RWPE2 (cell line): ENCODE measurements around the gene SHROOM2.

Experiments used
- ATAC-seq: fragments of 200-7000 bp; cut with Tn5 transposase; 3 replicates; pipeline ENCODE4 v1.9.1; 2021; ENCODE audit warnings: low read depth
- DNase-seq: peaks from one replicate; pipeline ENCODE4 v3.0.0-alpha.2; 2020; ENCODE audit warnings: low spot score
- H3K27ac ChIP-seq: fragments of 450-650 bp; 2 replicates; pipeline ENCODE4 v1.5.1; 2017; ENCODE audit warnings: mild to moderate bottlenecking; ENCODE audit not compliant: poor library complexity, severe bottlenecking
- H3K27me3 ChIP-seq: fragments of 250-450 bp; sonication (Bioruptor Pico); 2 replicates; pipeline ENCODE4 v1.5.1; 2021; ENCODE audit warnings: mild to moderate bottlenecking, moderate library complexity; ENCODE audit not compliant: insufficient read depth, poor library complexity, severe bottlenecking
- H3K36me3 ChIP-seq: fragments of 250-450 bp; sonication (Bioruptor Pico); 2 replicates; pipeline ENCODE4 v1.5.1; 2020; ENCODE audit warnings: low read depth, mild to moderate bottlenecking, moderate library complexity
- H3K4me1 ChIP-seq: fragments of 250-450 bp; sonication (Bioruptor Pico); 2 replicates; pipeline ENCODE4 v1.5.1; 2021; ENCODE audit warnings: mild to moderate bottlenecking, moderate library complexity; ENCODE audit not compliant: insufficient read depth, poor library complexity, severe bottlenecking
- H3K4me3 ChIP-seq: fragments of 250-450 bp; sonication (Bioruptor Pico); 2 replicates; pipeline ENCODE4 v1.5.1; 2021; ENCODE audit warnings: mild to moderate bottlenecking, moderate library complexity; ENCODE audit not compliant: severe bottlenecking
- H3K9me3 ChIP-seq: fragments of 250-450 bp; sonication (Bioruptor Pico); 2 replicates; pipeline ENCODE4 v1.5.1; 2021; ENCODE audit warnings: mild to moderate bottlenecking, moderate library complexity; ENCODE audit not compliant: severe bottlenecking
- TF ChIP-seq, protein P1 (sequence below): fragments of 450-650 bp; IDR thresholded peaks from one replicate; pipeline ENCODE4 v1.5.1; 2017; ENCODE audit warnings: mild to moderate bottlenecking, moderate library complexity; ENCODE audit not compliant: poor library complexity, severe bottlenecking

The SHROOM2 gene

DNA sequence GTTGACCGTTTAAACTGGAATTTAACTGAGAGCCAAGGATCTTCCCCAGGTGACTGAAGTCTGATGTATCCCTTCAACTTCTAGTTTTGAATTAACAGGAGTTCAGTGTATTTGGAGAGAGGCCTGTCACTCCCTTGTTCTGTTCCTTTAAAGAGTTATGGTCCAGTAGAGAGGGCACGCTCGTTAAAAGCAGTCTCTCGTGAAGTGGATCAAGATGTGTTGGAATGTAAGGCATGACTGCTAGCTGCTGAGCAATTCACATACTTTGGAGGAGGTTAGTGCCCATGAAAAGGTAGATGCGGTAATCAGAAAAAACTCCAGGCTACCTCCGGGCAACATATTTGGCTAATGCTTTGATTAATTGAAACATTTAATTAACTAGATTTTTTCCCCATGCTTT is 65.7 kb downstream of the SHROOM2 start:
- no peak overlapping the region for H3K4me3 ChIP-seq
- TF ChIP-seq, protein P1, sequence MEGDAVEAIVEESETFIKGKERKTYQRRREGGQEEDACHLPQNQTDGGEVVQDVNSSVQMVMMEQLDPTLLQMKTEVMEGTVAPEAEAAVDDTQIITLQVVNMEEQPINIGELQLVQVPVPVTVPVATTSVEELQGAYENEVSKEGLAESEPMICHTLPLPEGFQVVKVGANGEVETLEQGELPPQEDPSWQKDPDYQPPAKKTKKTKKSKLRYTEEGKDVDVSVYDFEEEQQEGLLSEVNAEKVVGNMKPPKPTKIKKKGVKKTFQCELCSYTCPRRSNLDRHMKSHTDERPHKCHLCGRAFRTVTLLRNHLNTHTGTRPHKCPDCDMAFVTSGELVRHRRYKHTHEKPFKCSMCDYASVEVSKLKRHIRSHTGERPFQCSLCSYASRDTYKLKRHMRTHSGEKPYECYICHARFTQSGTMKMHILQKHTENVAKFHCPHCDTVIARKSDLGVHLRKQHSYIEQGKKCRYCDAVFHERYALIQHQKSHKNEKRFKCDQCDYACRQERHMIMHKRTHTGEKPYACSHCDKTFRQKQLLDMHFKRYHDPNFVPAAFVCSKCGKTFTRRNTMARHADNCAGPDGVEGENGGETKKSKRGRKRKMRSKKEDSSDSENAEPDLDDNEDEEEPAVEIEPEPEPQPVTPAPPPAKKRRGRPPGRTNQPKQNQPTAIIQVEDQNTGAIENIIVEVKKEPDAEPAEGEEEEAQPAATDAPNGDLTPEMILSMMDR, result no peak
- H3K9me3 ChIP-seq, result no peaks in the 10 kb centered on the region
- no peak overlapping the region for H3K27ac ChIP-seq
- H3K36me3 ChIP-seq, result no peaks in the 10 kb centered on the region
- H3K4me1 ChIP-seq, result peaks cover 2% of the 10 kb centered on the region
- ATAC-seq, result no peak
- DNase-seq, result no peak
- no peaks in the 10 kb centered on the region for H3K27me3 ChIP-seq

DNA sequence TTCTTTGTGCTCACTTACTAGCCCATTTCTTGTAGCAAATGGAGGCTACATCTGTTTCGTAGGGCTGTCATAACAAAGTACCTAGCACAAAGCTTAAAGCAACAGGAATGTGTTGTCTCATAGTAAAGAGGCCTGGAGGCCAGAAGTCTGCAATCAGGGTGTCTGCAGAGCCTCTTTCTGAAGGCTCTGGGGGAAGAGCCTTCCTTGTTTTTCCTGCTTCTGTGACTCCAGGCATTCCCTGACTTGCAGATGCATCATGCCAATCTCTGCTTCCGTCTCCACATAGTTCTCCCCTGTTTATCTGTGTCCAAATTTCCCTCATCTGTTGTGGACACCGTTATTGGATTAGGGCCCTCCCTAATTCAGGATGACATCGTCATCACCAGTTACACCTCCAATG is 67.1 kb downstream of the SHROOM2 start:
- no peak for ATAC-seq
- TF ChIP-seq, protein P1, result no peak
- no peak overlapping the region for H3K4me3 ChIP-seq
- DNase-seq, result no peak
- no peaks in the 10 kb centered on the region for H3K27me3 ChIP-seq
- no peaks in the 10 kb centered on the region for H3K4me1 ChIP-seq
- H3K27ac ChIP-seq, result no peak overlapping the region
- H3K36me3 ChIP-seq, result no peaks in the 10 kb centered on the region
- H3K9me3 ChIP-seq, result no peaks in the 10 kb centered on the region

DNA sequence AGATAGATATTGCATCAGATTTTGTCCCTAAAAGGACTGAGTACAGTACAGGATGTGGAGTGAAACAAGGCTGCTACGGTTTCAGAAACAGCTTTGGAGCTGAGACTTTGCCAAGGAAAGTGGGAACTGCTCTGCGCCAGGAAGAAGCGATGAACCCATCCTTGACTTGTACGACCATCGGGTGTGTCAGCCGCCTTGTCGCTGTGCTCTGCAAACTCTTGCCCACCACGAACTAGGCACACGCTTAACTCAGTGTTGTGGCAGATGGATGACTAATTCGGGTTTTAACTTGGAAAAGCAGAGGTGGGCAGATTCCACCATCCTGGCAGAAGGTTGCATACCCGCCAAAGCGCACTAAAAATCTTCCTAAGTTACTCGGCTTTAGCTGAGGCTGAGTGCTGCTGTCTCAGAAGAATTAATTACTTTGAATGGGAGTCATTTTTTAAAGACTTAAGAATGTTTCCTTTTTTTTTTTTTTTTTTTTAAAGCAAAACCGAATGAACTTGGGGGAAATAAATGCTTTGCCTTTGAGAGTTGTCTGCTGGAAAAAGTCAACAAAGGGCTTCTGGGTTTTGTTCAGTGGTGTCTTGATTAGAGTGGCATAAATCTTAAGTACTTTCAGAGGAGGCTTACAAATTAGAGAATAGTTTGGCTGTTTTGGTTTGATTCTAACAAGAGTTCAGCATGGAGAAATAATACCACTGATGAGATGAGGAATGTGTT is 69.5 kb downstream of the SHROOM2 start:
- Histone ChIP-seq H3K36me3 (no peaks in the 10 kb centered on the region), H3K9me3 (no peaks in the 10 kb centered on the region), H3K27me3 (no peaks in the 10 kb centered on the region), H3K27ac (no peak overlapping the region), H3K4me3 (no peak overlapping the region), H3K4me1 (no peaks in the 10 kb centered on the region)
- ATAC-seq (no peak), DNase-seq (no peak)
- TF ChIP-seq, protein P1, result no peak

DNA sequence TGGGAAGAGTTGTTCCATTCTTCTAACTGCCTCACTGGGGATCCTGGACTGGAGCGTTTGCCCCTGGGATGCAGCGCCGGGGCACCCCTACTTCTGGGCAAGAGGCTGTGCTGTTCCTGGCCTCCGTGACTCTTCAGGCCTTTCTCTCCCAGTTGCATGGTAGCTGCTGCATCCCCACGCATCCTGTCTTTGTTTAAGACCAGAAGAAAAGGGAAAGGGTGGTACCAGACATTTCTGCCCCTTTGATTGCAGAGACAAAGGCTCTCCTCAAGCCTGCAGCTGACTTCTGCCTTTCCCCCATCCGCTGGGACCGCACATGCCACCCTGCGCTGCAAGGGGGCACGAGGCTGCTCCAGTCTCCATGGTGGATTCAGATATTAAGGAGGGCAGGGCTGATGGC is 70.4 kb downstream of the SHROOM2 start:
- Histone ChIP-seq H3K4me3 (no peak overlapping the region), H3K9me3 (no peaks in the 10 kb centered on the region), H3K36me3 (no peaks in the 10 kb centered on the region), H3K27ac (no peak overlapping the region), H3K27me3 (no peaks in the 10 kb centered on the region), H3K4me1 (no peaks in the 10 kb centered on the region)
- no peak for ATAC-seq
- TF ChIP-seq, protein P1, result no peak
- DNase-seq, result no peak
